OCI-LY1 (cell line): ENCODE data around the gene CLEC20A.

Experiments used
- CTCF ChIP-seq: fragments of 200-600 bp; sonication (generic), shearing (Covaris generic); IDR thresholded peaks from 2 replicates; pipeline ENCODE4 v1.5.1; 2017; ENCODE audit warnings: mild to moderate bottlenecking, antibody characterized with exemption, low read length, moderate library complexity, mixed read lengths
- EZH2 ChIP-seq: fragments of 200-600 bp; sonication (generic), shearing (Covaris generic); IDR thresholded peaks from 2 replicates; pipeline ENCODE4 v1.8.0; 2017; ENCODE audit warnings: borderline replicate concordance, mixed run types, mild to moderate bottlenecking, antibody characterized with exemption, low read length, moderate library complexity, mixed read lengths

GRCh38 chr1:178500936-178501554, 4.3 kb upstream of the CLEC20A start:
- TF ChIP-seq CTCF (no peak), EZH2 (no peak)
